LNCaP clone FGC (cell line): ENCODE measurements around the gene MED9.

ENCODE experiments used
- DNase-seq: peaks from one replicate; pipeline ENCODE4 v3.0.0-alpha.2; 2011; ENCODE audit warnings: low read depth
- H3K4me3 ChIP-seq: 2 replicates; pipeline ENCODE4 v1.5.1; 2011; ENCODE audit warnings: mild to moderate bottlenecking, low read depth, low read length, control low read depth
- TF ChIP-seq, protein P1 (sequence below): IDR thresholded peaks from 2 replicates; pipeline ENCODE4 v1.5.1; 2012; ENCODE audit warnings: mild to moderate bottlenecking; ENCODE audit not compliant: control insufficient read depth, insufficient read depth; ENCODE audit errors: extremely low read depth

MED9 gene

GRCh38 chr17:17516941-17517720 lies 40.3 kb downstream of the MED9 start:
- TF ChIP-seq, protein P1, sequence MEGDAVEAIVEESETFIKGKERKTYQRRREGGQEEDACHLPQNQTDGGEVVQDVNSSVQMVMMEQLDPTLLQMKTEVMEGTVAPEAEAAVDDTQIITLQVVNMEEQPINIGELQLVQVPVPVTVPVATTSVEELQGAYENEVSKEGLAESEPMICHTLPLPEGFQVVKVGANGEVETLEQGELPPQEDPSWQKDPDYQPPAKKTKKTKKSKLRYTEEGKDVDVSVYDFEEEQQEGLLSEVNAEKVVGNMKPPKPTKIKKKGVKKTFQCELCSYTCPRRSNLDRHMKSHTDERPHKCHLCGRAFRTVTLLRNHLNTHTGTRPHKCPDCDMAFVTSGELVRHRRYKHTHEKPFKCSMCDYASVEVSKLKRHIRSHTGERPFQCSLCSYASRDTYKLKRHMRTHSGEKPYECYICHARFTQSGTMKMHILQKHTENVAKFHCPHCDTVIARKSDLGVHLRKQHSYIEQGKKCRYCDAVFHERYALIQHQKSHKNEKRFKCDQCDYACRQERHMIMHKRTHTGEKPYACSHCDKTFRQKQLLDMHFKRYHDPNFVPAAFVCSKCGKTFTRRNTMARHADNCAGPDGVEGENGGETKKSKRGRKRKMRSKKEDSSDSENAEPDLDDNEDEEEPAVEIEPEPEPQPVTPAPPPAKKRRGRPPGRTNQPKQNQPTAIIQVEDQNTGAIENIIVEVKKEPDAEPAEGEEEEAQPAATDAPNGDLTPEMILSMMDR = no peak
- DNase-seq = no peak
- no peak overlapping the region for H3K4me3 ChIP-seq

- H3K4me3 ChIP-seq = no peak overlapping the region
- no peak for DNase-seq
- TF ChIP-seq, protein P1 = no peak
These were observed 41.2 kb downstream of the MED9 start for GRCh38 chr17:17518014-17518413.

DNA sequence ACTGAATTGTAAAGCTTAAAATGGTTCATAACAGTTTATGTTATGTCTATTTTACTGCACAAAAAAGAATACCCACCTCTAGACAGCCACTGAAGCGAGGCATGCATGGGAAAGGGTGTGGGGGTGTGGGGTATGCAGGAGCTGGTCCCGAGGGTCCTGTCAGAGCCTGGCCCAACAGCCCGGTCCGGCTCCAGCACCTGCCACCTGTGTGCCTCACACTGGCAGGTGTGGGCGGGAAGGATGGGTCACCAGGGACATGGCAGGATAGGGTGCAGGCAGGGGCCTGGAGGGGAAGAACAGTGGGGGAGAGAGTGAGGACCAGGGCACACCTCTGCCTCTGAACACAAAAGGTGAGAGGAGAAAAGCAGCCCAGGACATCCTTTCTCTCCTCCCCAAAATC lies 42.2 kb downstream of the MED9 start:
- TF ChIP-seq, protein P1 = no peak
- no peak for DNase-seq
- no peak overlapping the region for H3K4me3 ChIP-seq

GRCh38 chr17:17519886-17520285 lies 43.1 kb downstream of the MED9 start:
- TF ChIP-seq, protein P1 = no peak
- no peak overlapping the region for H3K4me3 ChIP-seq
- DNase-seq = no peak

- H3K4me3 ChIP-seq = no peak overlapping the region
- TF ChIP-seq, protein P1 = no peak
- no peak for DNase-seq
These were observed 43.9 kb downstream of the MED9 start for GRCh38 chr17:17520599-17521232.

DNA sequence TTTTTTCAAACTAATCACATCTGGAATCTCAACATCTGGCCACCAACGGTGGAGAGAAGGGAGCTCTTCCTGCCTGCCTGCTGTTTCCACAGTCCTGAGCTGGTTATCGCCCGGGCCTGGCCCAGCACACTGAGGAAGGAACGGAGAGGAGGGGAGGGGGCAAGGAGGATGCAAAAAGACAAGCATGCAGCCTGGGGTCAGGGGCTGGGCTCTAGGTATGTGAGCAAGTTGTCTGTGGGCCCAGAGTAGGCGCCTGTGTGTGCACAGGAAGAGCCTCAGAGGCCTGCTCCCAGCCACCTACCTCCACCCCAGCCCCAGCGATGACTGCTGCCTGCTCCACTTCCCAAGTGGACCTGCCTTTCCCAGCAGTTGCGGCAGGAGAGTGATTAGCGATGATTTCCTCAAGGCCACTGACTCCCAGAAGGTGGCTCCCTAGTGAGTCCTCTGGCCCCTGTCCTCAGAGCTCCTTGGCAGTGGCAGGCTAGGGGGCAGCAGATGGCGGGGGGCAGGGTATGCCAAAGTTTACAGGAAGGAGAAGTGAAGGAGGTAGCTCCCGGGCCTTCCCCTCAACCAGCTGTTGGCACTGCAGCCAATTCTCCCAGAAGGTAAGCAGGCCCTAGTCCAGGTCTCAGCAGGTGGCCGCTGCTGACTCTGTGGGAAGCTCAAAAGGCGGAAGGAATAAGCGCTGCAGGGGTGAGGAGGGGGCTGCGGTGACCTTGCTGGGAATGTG lies 46.4 kb downstream of the MED9 start:
- TF ChIP-seq, protein P1 = peak; percentile 24; the same call in 1 of the 2 replicates
- no peak overlapping the region for H3K4me3 ChIP-seq
- peak; percentile 49 for DNase-seq
